Panc1 (cell line): ENCODE results near the gene NEAT1. TPM values are rescaled to one million over a fixed set of nuclear protein-coding genes. Genes with fewer than 3 reads are reported as not detected.
A peak's percentile ranks its signal among the peaks of the same experiment; 100 is the strongest.

ENCODE experiments used
- ATAC-seq: fragments of 200-7000 bp; cut with Tn5 transposase; 2 replicates; pipeline ENCODE4 v1.9.1; 2020; ENCODE audit warnings: mild to moderate bottlenecking, moderate library complexity
- BruUV-seq: library from RNA; stranded (reverse); fragments of 400-500 nt; replicated peaks from 2 replicates; lab custom pipeline; 2021; lab: Mats Ljungman, UMichigan
- CTCF ChIA-PET: fragments of 300-600 bp; sonication (Branson Sonifier 250); formaldehyde crosslinking; loops from one replicate; lab custom pipeline; 2022; ENCODE audit warnings: antibody characterized with exemption; lab: Charles Lee
- POLR2A ChIA-PET: fragments of 300-600 bp; sonication (Branson Sonifier 250); formaldehyde crosslinking; loops from one replicate; lab custom pipeline; 2022; ENCODE audit warnings: antibody characterized with exemption; lab: Charles Lee
- DNase-seq: peaks from one replicate; pipeline ENCODE4 v3.0.0-alpha.2; 2010; ENCODE audit warnings: low read depth, low spot score
- H3K27ac ChIP-seq: 2 replicates; pipeline ENCODE4 v1.5.1; 2011; ENCODE audit warnings: mild to moderate bottlenecking, low read length, inconsistent platforms
- H3K27me3 ChIP-seq: fragments of 200-500 bp; sonication (Bioruptor generic); 2 replicates; pipeline ENCODE4 v1.6.0; 2014; ENCODE audit warnings: low read length, inconsistent platforms; ENCODE audit not compliant: control insufficient read depth, insufficient read depth
- H3K36me3 ChIP-seq: fragments of 200-500 bp; sonication (Bioruptor generic); 2 replicates; pipeline ENCODE4 v1.5.1; 2014; ENCODE audit warnings: inconsistent platforms, mild to moderate bottlenecking, low read length, moderate library complexity; ENCODE audit not compliant: control insufficient read depth, insufficient read depth
- H3K4me1 ChIP-seq: 2 replicates; pipeline ENCODE4 v1.5.1; 2011; ENCODE audit warnings: inconsistent platforms, mild to moderate bottlenecking, low read length, moderate library complexity; ENCODE audit not compliant: control insufficient read depth, insufficient read depth
- H3K4me3 ChIP-seq, 2 experiments: 2 replicates each; pipeline ENCODE4 v1.5.1; 2011 to 2012; ENCODE audit warnings: low read depth in 2 of 2, low read length in 2 of 2, mild to moderate bottlenecking in 2 of 2, inconsistent platforms in 1 of 2, moderate library complexity in 1 of 2
- H3K9me3 ChIP-seq: fragments of 200-500 bp; sonication (Bioruptor generic); 2 replicates; pipeline ENCODE4 v1.5.1; 2014; ENCODE audit warnings: low read depth, mild to moderate bottlenecking, inconsistent platforms, low read length, moderate library complexity; ENCODE audit not compliant: control insufficient read depth, insufficient read depth
- CTCF ChIP-seq: fragments of 450-650 bp; IDR thresholded peaks from 2 replicates; pipeline ENCODE4 v1.5.1; 2017; ENCODE audit warnings: mild to moderate bottlenecking
- POLR2AphosphoS5 ChIP-seq: IDR thresholded peaks from 2 replicates; pipeline ENCODE4 v1.6.1; 2012; ENCODE audit warnings: mild to moderate bottlenecking, low read depth, low read length, moderate library complexity
- REST ChIP-seq, 2 experiments: IDR thresholded peaks; 2 replicates each; pipeline ENCODE4 v1.6.1; 2011 to 2012; ENCODE audit warnings: low read depth in 2 of 2, control low read depth in 1 of 2, low read length in 1 of 2, mild to moderate bottlenecking in 1 of 2, moderate library complexity in 1 of 2; ENCODE audit not compliant: insufficient read depth in 1 of 2
- SIN3A ChIP-seq: IDR thresholded peaks from 2 replicates; pipeline ENCODE4 v1.6.1; 2012; ENCODE audit warnings: low read depth, mild to moderate bottlenecking, low read length, moderate library complexity, borderline replicate concordance; ENCODE audit not compliant: insufficient read depth
- TCF7L2 ChIP-seq: IDR thresholded peaks from 2 replicates; pipeline ENCODE4 v1.6.1; 2011; ENCODE audit warnings: mild to moderate bottlenecking, low read depth, low read length, inconsistent platforms
- in situ Hi-C: cut with HindIII; loops from 2 replicates; pipeline ENCODE4 v1.10.0; 2016; ENCODE audit warnings: low sequenced_read_pairs, low pct_unique_long_range_greater_than_20kb
- intact Hi-C: fragments of 100-400 bp; cut with micrococcal nuclease; formaldehyde crosslinking; loops from one replicate; pipeline ENCODE4 v1.10.0; 2022; ENCODE audit not compliant: unreplicated experiment
- total RNA-seq: library from RNA; stranded (reverse); gene quantifications from one replicate; pipeline ENCODE4 v1.2.1, GENCODE V29; 2021; ENCODE audit not compliant: unreplicated experiment

NEAT1 gene
- total RNA-seq, 1 experiment from 2014 or later, result 731 TPM

GRCh38 chr11:65491614-65492386, 69.2 kb downstream of the NEAT1 start:
- H3K27me3 ChIP-seq, result no peaks in the 10 kb centered on the region
- no peaks in the 10 kb centered on the region for H3K9me3 ChIP-seq
- no peaks in the 10 kb centered on the region for H3K36me3 ChIP-seq
- ChIA-PET POLR2A (interaction anchor here (0.6 to 8.5 kb wide), 10 partner anchors 6 to 888 kb away, joined by 4 to 250 read pairs (median 12); partner anchors contain the start of genes MALAT1 and NEAT1), CTCF (interaction anchor here (0.8 to 1.2 kb wide), 2 partner anchors 12 to 20 kb away, joined by 5 to 9 read pairs; no protein-coding TSS in a partner anchor)
- H3K4me1 ChIP-seq, result peaks cover 89% of the 10 kb centered on the region
- ATAC-seq, result peak; percentile 43
- in situ Hi-C loops, result no loop called here
- peak overlapping the region; percentile 100 for H3K27ac ChIP-seq
- BruUV-seq, result no TSS peak
- DNase-seq, result no peak
- H3K4me3 ChIP-seq, result no peak overlapping the region
- intact Hi-C loops, result no loop called here
- TF ChIP-seq SIN3A, result no peak
- peak; percentile 30; the same call in 1 of the 2 replicates for TF ChIP-seq POLR2AphosphoS5

GRCh38 chr11:65492387-65492636, 69.7 kb downstream of the NEAT1 start:
- Histone ChIP-seq H3K36me3 (no peaks in the 10 kb centered on the region), H3K4me3 (no peak overlapping the region), H3K4me1 (peaks cover 89% of the 10 kb centered on the region), H3K27ac (peak overlapping the region; percentile 100), H3K27me3 (no peaks in the 10 kb centered on the region), H3K9me3 (no peaks in the 10 kb centered on the region)
- DNase-seq (no peak), ATAC-seq (no peak)
- in situ Hi-C loops, result no loop called here
- no TSS peak for BruUV-seq
- POLR2A ChIA-PET, result interaction anchor here (0.6 to 8.5 kb wide), 10 partner anchors 6 to 888 kb away, joined by 4 to 250 read pairs (median 12); partner anchors contain the start of genes MALAT1 and NEAT1
- TF ChIP-seq REST (IDR thresholded peaks at IDR 0.05; ENCODE audit: insufficient read depth in 1 of 2, low read depth in 2 of 2, low read length in 1 of 2) (no peak), TCF7L2 (no peak), SIN3A (no peak), CTCF (no peak), POLR2AphosphoS5 (no peak)
- intact Hi-C loops, result no loop called here
- CTCF ChIA-PET, result interaction anchor here (0.8 to 1.2 kb wide), 2 partner anchors 13 to 20 kb away, joined by 5 to 9 read pairs; no protein-coding TSS in a partner anchor
